Measurements from ENCODE around the gene RPL18. TPM values are rescaled to one million over a fixed set of nuclear protein-coding genes. Genes with fewer than 3 reads are reported as not detected.

The RPL18 gene
- total RNA-seq, 1 experiment from 2014 or later: 1,736 TPM

- peak overlapping the region; percentile 87 for H3K4me3 Mint-ChIP-seq (ENCODE audit: unreplicated experiment)
- H3K36me3 Mint-ChIP-seq (ENCODE audit: insufficient read depth, unreplicated experiment): peaks cover 62% of the 10 kb centered on the region
- peak overlapping the region; percentile 96 for H3K27ac Mint-ChIP-seq (ENCODE audit: low read depth, unreplicated experiment)
- intact Hi-C loops (cut with micrococcal nuclease): loop anchor here (2.0 kb wide), 1 partner anchor 15 kb away; no protein-coding TSS in a partner anchor
- H3K4me1 Mint-ChIP-seq (ENCODE audit: insufficient read depth, unreplicated experiment): peaks cover 49% of the 10 kb centered on the region
- ChIA-PET POLR2A (interaction anchor here (0.6 to 7.2 kb wide), 32 partner anchors 8 to 1363 kb away, joined by 3 to 108 read pairs (median 4); partner anchors contain the start of genes CA11, CARD8, CCDC9 and DBP), CTCF (interaction anchor here (0.7 to 1.2 kb wide), 4 partner anchors 13 to 1229 kb away, joined by 3 to 4 read pairs (median 4); no protein-coding TSS in a partner anchor)
- H3K27me3 Mint-ChIP-seq (ENCODE audit: insufficient read depth, unreplicated experiment): no peaks in the 10 kb centered on the region
- no peak for TF ChIP-seq CTCF (IDR thresholded peaks at IDR 0.05; ENCODE audit: unreplicated experiment)
- peak; percentile 26 for DNase-seq (ENCODE audit: unreplicated experiment)
- BruUV-seq (replicated peaks): TSS peak; percentile 75
- no peaks in the 10 kb centered on the region for H3K9me3 Mint-ChIP-seq (ENCODE audit: unreplicated experiment)
These were observed 961 bp upstream of the RPL18 start for GRCh38 chr19:48619692-48620585.

GRCh38 chr19:48618278-48618915 is 581 bp downstream of the RPL18 start:
- TSS peak; percentile 79 for BruUV-seq (replicated peaks)
- intact Hi-C loops (cut with micrococcal nuclease): loop anchor here (2.0 kb wide), 1 partner anchor 16 kb away; no protein-coding TSS in a partner anchor
- ChIA-PET CTCF (interaction anchor here (0.6 to 1.2 kb wide), 3 partner anchors 8 to 131 kb away, joined by 4 to 5 read pairs (median 4); no protein-coding TSS in a partner anchor), POLR2A (interaction anchor here (0.7 to 7.2 kb wide), 22 partner anchors 10 to 1362 kb away, joined by 3 to 108 read pairs (median 5); partner anchors contain the start of genes CA11, CARD8, CCDC9 and DBP)
- Mint-ChIP-seq H3K27me3 (ENCODE audit: insufficient read depth, unreplicated experiment) (no peaks in the 10 kb centered on the region), H3K27ac (ENCODE audit: low read depth, unreplicated experiment) (peak overlapping the region; percentile 96), H3K36me3 (ENCODE audit: insufficient read depth, unreplicated experiment) (peaks cover 70% of the 10 kb centered on the region), H3K4me1 (ENCODE audit: insufficient read depth, unreplicated experiment) (peaks cover 52% of the 10 kb centered on the region), H3K4me3 (ENCODE audit: unreplicated experiment) (peak overlapping the region; percentile 87), H3K9me3 (ENCODE audit: unreplicated experiment) (no peaks in the 10 kb centered on the region)
- DNase-seq (ENCODE audit: unreplicated experiment): no peak
- no peak for TF ChIP-seq CTCF (IDR thresholded peaks at IDR 0.05; ENCODE audit: unreplicated experiment)

- Mint-ChIP-seq H3K4me1 (ENCODE audit: insufficient read depth, unreplicated experiment) (peaks cover 46% of the 10 kb centered on the region), H3K27me3 (ENCODE audit: insufficient read depth, unreplicated experiment) (no peaks in the 10 kb centered on the region), H3K36me3 (ENCODE audit: insufficient read depth, unreplicated experiment) (peaks cover 70% of the 10 kb centered on the region), H3K4me3 (ENCODE audit: unreplicated experiment) (peak overlapping the region; percentile 87), H3K27ac (ENCODE audit: low read depth, unreplicated experiment) (peak overlapping the region; percentile 96), H3K9me3 (ENCODE audit: unreplicated experiment) (no peaks in the 10 kb centered on the region)
- no TSS peak for BruUV-seq (replicated peaks)
- no peak for TF ChIP-seq CTCF (IDR thresholded peaks at IDR 0.05; ENCODE audit: unreplicated experiment)
- DNase-seq (ENCODE audit: unreplicated experiment): peak; percentile 34
- CTCF ChIA-PET: interaction anchor here (0.6 to 1.5 kb wide), 7 partner anchors 11 to 761 kb away, joined by 3 to 6 read pairs (median 4); no protein-coding TSS in a partner anchor
- intact Hi-C loops (cut with micrococcal nuclease): no loop called here
- POLR2A ChIA-PET: interaction anchor here (0.6 to 7.2 kb wide), 10 partner anchors 9 to 376 kb away, joined by 3 to 108 read pairs (median 6); partner anchors contain the start of genes CA11, DBP, GYS1 and PPP1R15A
These were observed 1.6 kb downstream of the RPL18 start for GRCh38 chr19:48617146-48617937.
